ENCODE measurements around the gene RUNX1.

Gene RUNX1

GRCh38 chr21:35048706-35049617 lies at the start of gene RUNX1:
Gene RUNX1, minus strand, starts transcription at chr21:35049302.
- peak; percentile 86 for DNase-seq (ENCODE audit: low spot score)

- DNase-seq (ENCODE audit: low spot score), result no peak
Observed at GRCh38 chr21:35097525-35097924, 48.4 kb upstream of the RUNX1 start.

- no peak for DNase-seq (ENCODE audit: low spot score)
Observed at GRCh38 chr21:35096959-35097358, 47.9 kb upstream of the RUNX1 start.

GRCh38 chr21:35095859-35096291 lies 46.8 kb upstream of the RUNX1 start:
- DNase-seq (ENCODE audit: low spot score), result no peak

- no peak for DNase-seq (ENCODE audit: low spot score)
Observed at GRCh38 chr21:35093514-35093913, 44.4 kb upstream of the RUNX1 start.

- DNase-seq (ENCODE audit: low spot score), result no peak
Observed at GRCh38 chr21:35091496-35091895, 42.4 kb upstream of the RUNX1 start.

- no peak for DNase-seq (ENCODE audit: low spot score)
Observed at GRCh38 chr21:35090403-35090802, 41.3 kb upstream of the RUNX1 start.

- DNase-seq (ENCODE audit: low spot score), result no peak
Observed at GRCh38 chr21:35088319-35088771, 39.2 kb upstream of the RUNX1 start.

- no peak for DNase-seq (ENCODE audit: low spot score)
Observed at GRCh38 chr21:35086357-35086756, 37.3 kb upstream of the RUNX1 start.

GRCh38 chr21:35084869-35085268 lies 35.8 kb upstream of the RUNX1 start:
- no peak for DNase-seq (ENCODE audit: low spot score)

GRCh38 chr21:35083246-35083645 lies 34.1 kb upstream of the RUNX1 start:
- DNase-seq (ENCODE audit: low spot score), result no peak

GRCh38 chr21:35081861-35082260 lies 32.8 kb upstream of the RUNX1 start:
- no peak for DNase-seq (ENCODE audit: low spot score)

GRCh38 chr21:35079181-35079580 lies 30.1 kb upstream of the RUNX1 start:
- DNase-seq (ENCODE audit: low spot score), result no peak

GRCh38 chr21:35077975-35078374 lies 28.9 kb upstream of the RUNX1 start:
- DNase-seq (ENCODE audit: low spot score), result no peak

GRCh38 chr21:35077466-35077865 lies 28.4 kb upstream of the RUNX1 start:
- DNase-seq (ENCODE audit: low spot score), result no peak

GRCh38 chr21:35075546-35075945 lies 26.4 kb upstream of the RUNX1 start:
- DNase-seq (ENCODE audit: low spot score), result no peak

- no peak for DNase-seq (ENCODE audit: low spot score)
Observed at GRCh38 chr21:35072960-35073359, 23.9 kb upstream of the RUNX1 start.

GRCh38 chr21:35072557-35072956 lies 23.5 kb upstream of the RUNX1 start:
- no peak for DNase-seq (ENCODE audit: low spot score)

GRCh38 chr21:35071347-35071746 lies 22.2 kb upstream of the RUNX1 start:
- no peak for DNase-seq (ENCODE audit: low spot score)

GRCh38 chr21:35070436-35070835 lies 21.3 kb upstream of the RUNX1 start:
- no peak for DNase-seq (ENCODE audit: low spot score)

- DNase-seq (ENCODE audit: low spot score), result no peak
Observed at GRCh38 chr21:35066824-35067223, 17.7 kb upstream of the RUNX1 start.

- no peak for DNase-seq (ENCODE audit: low spot score)
Observed at GRCh38 chr21:35063428-35064172, 14.5 kb upstream of the RUNX1 start.

- no peak for DNase-seq (ENCODE audit: low spot score)
Observed at GRCh38 chr21:35062016-35062415, 12.9 kb upstream of the RUNX1 start.

Measured in CD4-positive, alpha-beta T cell treated with Interleukin-6 at 100 ng/mL for 8 hours (primary cell).